ENCODE measurements around the gene ANKH. TPM values are rescaled to one million over a fixed set of nuclear protein-coding genes. Genes with fewer than 3 reads are reported as not detected.

The ANKH gene
- total and polyA plus RNA-seq, 4 donors: 9.3 to 57.1 (median 37.4) TPM

GRCh38 chr5:14742498-14742897 is 129.1 kb downstream of the ANKH start (continued):
- TF ChIP-seq CTCF (IDR thresholded peaks at IDR 0.05; ENCODE audit: low read depth, low read length, missing input control) (no peak), EGR1 (IDR thresholded peaks at IDR 0.05; ENCODE audit: low read depth in 2 of 2) (no peak)

GRCh38 chr5:14741801-14742440 is 129.7 kb downstream of the ANKH start:
- DNase-seq (ENCODE audit: low spot score): no peak
- WGBS: 94% methylated on average over 11 of the region's 11 CpGs

More at GRCh38 chr5:14741801-14742440, 129.7 kb downstream of the ANKH start:
- Histone ChIP-seq H3K27ac (ENCODE audit: low read depth in 1 of 2, low read length in 2 of 2) (no peak overlapping the region), H3K27me3 (ENCODE audit: control insufficient read depth in 4 of 4, insufficient read depth in 4 of 4, low read length in 3 of 4) (no peaks in the 10 kb centered on the region), H3K4me3 (ENCODE audit: low read depth in 1 of 3, low read length in 3 of 3) (no peak overlapping the region), H3K9me3 (ENCODE audit: control insufficient read depth in 4 of 4, low read length in 3 of 4) (no peaks in the 10 kb centered on the region), H3K36me3 (ENCODE audit: control insufficient read depth in 4 of 4, insufficient read depth in 3 of 4, low read depth in 1 of 4, low read length in 3 of 4) (peaks cover 10 to 30% (median 23%) of the 10 kb centered on the region in 4 donors), H3K4me1 (ENCODE audit: control insufficient read depth in 4 of 4, insufficient read depth in 4 of 4, low read length in 3 of 4) (peaks cover 0 to 4% (median 0%) of the 10 kb centered on the region in 4 donors), H3K9ac (ENCODE audit: low read depth in 1 of 2, low read length in 2 of 2) (no peak overlapping the region)
- TF ChIP-seq CTCF (IDR thresholded peaks at IDR 0.05; ENCODE audit: low read depth, low read length, missing input control) (no peak), JUND (IDR thresholded peaks at IDR 0.05) (no peak), REST (IDR thresholded peaks at IDR 0.05) (no peak), GABPA (IDR thresholded peaks at IDR 0.05 in 1 of 2, conservative IDR thresholded peaks at IDR 0.05 in 1 of 2) (no peak), HNF4G (IDR thresholded peaks at IDR 0.05) (no peak), TAF1 (conservative IDR thresholded peaks at IDR 0.05) (no peak), HNF4A (conservative IDR thresholded peaks at IDR 0.05) (no peak), RAD21 (IDR thresholded peaks at IDR 0.05) (no peak), YY1 (IDR thresholded peaks at IDR 0.05) (no peak), FOXA2 (IDR thresholded peaks at IDR 0.05) (no peak), FOXA1 (IDR thresholded peaks at IDR 0.05) (no peak), NR2F2 (IDR thresholded peaks at IDR 0.05) (no peak), MAX (IDR thresholded peaks at IDR 0.05) (no peak), SP1 (IDR thresholded peaks at IDR 0.05) (no peak), RXRA (IDR thresholded peaks at IDR 0.05) (no peak), EGR1 (IDR thresholded peaks at IDR 0.05; ENCODE audit: low read depth in 2 of 2) (no peak), ATF3 (IDR thresholded peaks at IDR 0.05) (no peak), ZBTB33 (IDR thresholded peaks at IDR 0.05) (no peak)
